Panc1 (cell line): ENCODE data around the gene SEZ6L.

ENCODE experiments used
- POLR2AphosphoS5 ChIP-seq: IDR thresholded peaks from 2 replicates; pipeline ENCODE4 v1.6.1; 2012; ENCODE audit warnings: mild to moderate bottlenecking, low read depth, low read length, moderate library complexity
- SIN3A ChIP-seq: IDR thresholded peaks from 2 replicates; pipeline ENCODE4 v1.6.1; 2012; ENCODE audit warnings: low read depth, mild to moderate bottlenecking, low read length, moderate library complexity, borderline replicate concordance; ENCODE audit not compliant: insufficient read depth
- TF ChIP-seq, protein P1 (sequence below): fragments of 450-650 bp; IDR thresholded peaks from 2 replicates; pipeline ENCODE4 v1.5.1; 2017; ENCODE audit warnings: mild to moderate bottlenecking

DNA sequence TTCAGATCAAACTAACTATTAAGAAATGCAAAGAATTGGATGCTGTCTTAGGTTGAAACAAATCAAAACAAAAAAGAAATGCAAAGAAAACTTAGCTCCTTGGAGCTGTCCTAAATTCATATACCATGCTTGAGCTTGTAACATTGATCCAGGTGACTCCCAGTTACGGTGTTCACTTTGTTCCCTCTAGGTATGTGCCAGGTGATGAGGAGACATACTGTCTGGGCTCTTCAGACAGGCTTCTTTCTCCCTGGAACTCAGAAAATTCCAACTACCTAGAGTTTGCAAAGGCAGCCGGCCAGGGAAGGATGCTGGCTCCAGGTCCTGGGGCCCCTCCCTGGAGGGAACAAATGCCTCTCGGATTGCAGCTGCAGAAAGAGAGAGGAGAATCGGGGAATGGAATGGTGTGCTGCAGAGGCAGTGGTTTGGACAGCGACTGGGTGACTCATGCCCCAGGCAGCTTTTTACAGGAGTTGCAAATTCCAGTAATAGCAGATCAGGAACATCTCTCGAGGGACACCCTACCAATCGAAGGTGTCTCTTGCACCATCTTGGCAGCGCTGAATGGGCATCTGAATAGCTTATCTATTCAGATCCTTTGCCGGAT is 247.5 kb downstream of the SEZ6L start:
- TF ChIP-seq, protein P1, sequence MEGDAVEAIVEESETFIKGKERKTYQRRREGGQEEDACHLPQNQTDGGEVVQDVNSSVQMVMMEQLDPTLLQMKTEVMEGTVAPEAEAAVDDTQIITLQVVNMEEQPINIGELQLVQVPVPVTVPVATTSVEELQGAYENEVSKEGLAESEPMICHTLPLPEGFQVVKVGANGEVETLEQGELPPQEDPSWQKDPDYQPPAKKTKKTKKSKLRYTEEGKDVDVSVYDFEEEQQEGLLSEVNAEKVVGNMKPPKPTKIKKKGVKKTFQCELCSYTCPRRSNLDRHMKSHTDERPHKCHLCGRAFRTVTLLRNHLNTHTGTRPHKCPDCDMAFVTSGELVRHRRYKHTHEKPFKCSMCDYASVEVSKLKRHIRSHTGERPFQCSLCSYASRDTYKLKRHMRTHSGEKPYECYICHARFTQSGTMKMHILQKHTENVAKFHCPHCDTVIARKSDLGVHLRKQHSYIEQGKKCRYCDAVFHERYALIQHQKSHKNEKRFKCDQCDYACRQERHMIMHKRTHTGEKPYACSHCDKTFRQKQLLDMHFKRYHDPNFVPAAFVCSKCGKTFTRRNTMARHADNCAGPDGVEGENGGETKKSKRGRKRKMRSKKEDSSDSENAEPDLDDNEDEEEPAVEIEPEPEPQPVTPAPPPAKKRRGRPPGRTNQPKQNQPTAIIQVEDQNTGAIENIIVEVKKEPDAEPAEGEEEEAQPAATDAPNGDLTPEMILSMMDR, result no peak
- TF ChIP-seq POLR2AphosphoS5, result no peak
- no peak for TF ChIP-seq SIN3A
